ENCODE results near the gene SLC29A3.

SLC29A3 gene

GRCh38 chr10:71354776-71355175, 35.7 kb downstream of the SLC29A3 start:
- Histone ChIP-seq H3K36me3 (ENCODE audit: low read length) (no peaks in the 10 kb centered on the region), H2AFZ (ENCODE audit: low read depth, low read length, severe bottlenecking) (no peak overlapping the region)
- no peak for TF ChIP-seq CTCF (IDR thresholded peaks at IDR 0.05; ENCODE audit: insufficient read depth, low read length, poor library complexity, severe bottlenecking)
- no peak for TF ChIP-seq EZH2phosphoT487 (conservative IDR thresholded peaks at IDR 0.05; ENCODE audit: low read length)

DNA sequence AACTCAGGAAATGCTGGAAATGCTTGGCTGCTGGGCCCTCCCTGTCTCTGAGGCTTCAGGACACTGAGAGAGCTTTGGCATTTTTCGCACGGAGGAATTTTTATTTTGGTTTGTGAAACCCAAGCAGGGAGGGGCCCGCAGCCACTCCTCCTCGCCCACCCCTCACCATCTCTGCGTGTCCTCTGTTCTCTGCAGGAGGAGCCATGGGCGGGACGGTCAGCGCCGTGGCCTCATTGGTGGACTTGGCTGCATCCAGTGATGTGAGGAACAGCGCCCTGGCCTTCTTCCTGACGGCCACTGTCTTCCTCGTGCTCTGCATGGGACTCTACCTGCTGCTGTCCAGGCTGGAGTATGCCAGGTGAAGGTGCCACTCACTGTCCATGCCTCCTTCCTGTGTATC, 36.8 kb downstream of the SLC29A3 start:
- Histone ChIP-seq H3K9me3 (ENCODE audit: insufficient read depth, low read length) (no peaks in the 10 kb centered on the region), H3K4me2 (ENCODE audit: low read depth, low read length, poor library complexity, severe bottlenecking) (no peak overlapping the region), H3K79me2 (ENCODE audit: insufficient read depth, low read length) (no peaks in the 10 kb centered on the region), H4K20me1 (ENCODE audit: low read depth, low read length) (no peaks in the 10 kb centered on the region), H3K9ac (ENCODE audit: low read length) (no peak overlapping the region), H3K27me3 (ENCODE audit: low read length) (no peaks in the 10 kb centered on the region), H3K9me2 (replicated peaks; ENCODE audit: insufficient read depth, low read length) (no peaks in the 10 kb centered on the region), H3K36me3 (ENCODE audit: low read length) (no peaks in the 10 kb centered on the region), H3F3A (ENCODE audit: insufficient read depth) (no peaks in the 10 kb centered on the region), H2AFZ (ENCODE audit: low read depth, low read length, severe bottlenecking) (no peak overlapping the region), H3K27ac (ENCODE audit: low read depth, low read length) (no peak overlapping the region), H3K4me3 (ENCODE audit: insufficient read depth, low read length, poor library complexity, severe bottlenecking) (no peak overlapping the region)
- TF ChIP-seq EZH2phosphoT487 (conservative IDR thresholded peaks at IDR 0.05; ENCODE audit: low read length) = no peak
- no peak for TF ChIP-seq CTCF (IDR thresholded peaks at IDR 0.05; ENCODE audit: insufficient read depth, low read length, poor library complexity, severe bottlenecking)

More at GRCh38 chr10:71354776-71355175, 35.7 kb downstream of the SLC29A3 start:
- no peaks in the 10 kb centered on the region for H4K20me1 ChIP-seq (ENCODE audit: low read depth, low read length)
- no peak overlapping the region for H3K4me2 ChIP-seq (ENCODE audit: low read depth, low read length, poor library complexity, severe bottlenecking)
- no peak overlapping the region for H3K9ac ChIP-seq (ENCODE audit: low read length)
- H3K9me3 ChIP-seq (ENCODE audit: insufficient read depth, low read length) = no peaks in the 10 kb centered on the region
- no peaks in the 10 kb centered on the region for H3K27me3 ChIP-seq (ENCODE audit: low read length)
- H3K27ac ChIP-seq (ENCODE audit: low read depth, low read length) = no peak overlapping the region
- no peaks in the 10 kb centered on the region for H3K9me2 ChIP-seq (replicated peaks; ENCODE audit: insufficient read depth, low read length)
- no peaks in the 10 kb centered on the region for H3F3A ChIP-seq (ENCODE audit: insufficient read depth)
- no peaks in the 10 kb centered on the region for H3K79me2 ChIP-seq (ENCODE audit: insufficient read depth, low read length)
- H3K4me3 ChIP-seq (ENCODE audit: insufficient read depth, low read length, poor library complexity, severe bottlenecking) = no peak overlapping the region

DNA sequence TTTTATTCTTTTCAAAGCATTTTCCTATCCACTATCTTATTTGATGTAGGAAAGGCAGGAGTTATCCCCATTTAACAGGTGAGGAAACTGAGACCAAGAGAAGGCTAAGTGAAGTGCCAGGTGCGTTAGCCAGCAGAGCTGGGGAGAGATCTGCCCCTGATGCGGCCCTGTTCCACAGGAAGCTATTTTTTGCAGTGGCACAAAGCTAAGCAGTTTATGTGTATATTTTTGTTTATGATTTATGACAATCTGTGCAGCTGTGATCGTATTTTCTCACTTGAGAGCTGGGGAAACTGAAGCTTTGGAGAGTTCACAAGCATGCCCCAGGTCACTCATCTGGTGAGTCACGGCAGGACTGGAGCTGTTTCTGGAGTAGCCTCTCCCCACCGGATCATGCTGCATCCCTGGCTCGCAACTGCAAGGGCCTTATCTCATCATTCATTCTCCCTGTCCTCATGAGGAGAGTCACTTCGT, 38.8 kb downstream of the SLC29A3 start:
- Histone ChIP-seq H3K36me3 (ENCODE audit: low read length) (no peaks in the 10 kb centered on the region), H3K4me3 (ENCODE audit: insufficient read depth, low read length, poor library complexity, severe bottlenecking) (no peak overlapping the region), H3K27ac (ENCODE audit: low read depth, low read length) (no peak overlapping the region), H3K9ac (ENCODE audit: low read length) (no peak overlapping the region), H3K9me3 (ENCODE audit: insufficient read depth, low read length) (no peaks in the 10 kb centered on the region), H3K79me2 (ENCODE audit: insufficient read depth, low read length) (no peaks in the 10 kb centered on the region), H3F3A (ENCODE audit: insufficient read depth) (no peaks in the 10 kb centered on the region), H3K4me2 (ENCODE audit: low read depth, low read length, poor library complexity, severe bottlenecking) (no peak overlapping the region), H2AFZ (ENCODE audit: low read depth, low read length, severe bottlenecking) (no peak overlapping the region), H4K20me1 (ENCODE audit: low read depth, low read length) (no peaks in the 10 kb centered on the region), H3K9me2 (replicated peaks; ENCODE audit: insufficient read depth, low read length) (no peaks in the 10 kb centered on the region), H3K27me3 (ENCODE audit: low read length) (no peaks in the 10 kb centered on the region)
- TF ChIP-seq CTCF (IDR thresholded peaks at IDR 0.05; ENCODE audit: insufficient read depth, low read length, poor library complexity, severe bottlenecking) (no peak), EZH2phosphoT487 (conservative IDR thresholded peaks at IDR 0.05; ENCODE audit: low read length) (no peak)
